ENCODE results near the gene ATP5IF1. TPM values are rescaled to one million over a fixed set of nuclear protein-coding genes. Genes with fewer than 3 reads are reported as not detected.
A peak's percentile ranks its signal among the peaks of the same experiment; 100 is the strongest.

Gene ATP5IF1
- total and polyA plus RNA-seq, 2 of the 13 experiments (the other 11 are each of a cell fraction or from before 2014, with no cell fraction given), result 97.7 to 131 TPM

DNA sequence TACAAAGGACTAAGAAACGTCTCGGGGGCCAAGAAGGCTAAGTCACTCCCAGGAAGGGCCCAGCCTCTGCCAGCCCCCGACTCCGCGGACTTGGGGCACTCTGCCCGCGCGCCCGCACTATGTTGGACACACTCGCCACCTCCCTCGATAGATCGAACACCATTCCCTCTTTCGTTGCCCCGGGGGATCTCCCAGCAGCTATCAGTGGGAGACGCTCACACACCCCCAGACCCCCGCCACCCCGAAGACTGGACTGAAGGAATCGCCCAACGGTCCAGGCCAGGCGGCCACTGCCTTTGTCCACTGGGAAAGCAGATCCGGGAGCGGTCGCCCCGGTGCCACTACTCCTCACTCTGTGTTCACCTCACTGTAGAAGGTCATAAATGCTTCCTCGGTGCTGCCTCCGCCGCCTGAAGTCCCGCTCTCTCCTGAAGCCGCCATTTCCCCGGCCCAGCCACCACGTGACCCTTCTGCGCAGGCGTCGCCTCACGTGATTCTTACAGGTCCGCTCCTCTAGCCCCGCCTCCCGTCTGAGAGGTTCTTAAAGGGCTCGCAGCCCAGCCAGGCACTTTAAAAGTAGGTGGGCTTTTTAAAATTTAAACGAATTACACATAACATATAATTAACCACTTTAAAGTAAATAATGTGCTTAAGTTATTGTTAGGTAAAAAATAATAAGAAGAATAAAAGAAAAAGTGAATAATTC is 3.2 kb upstream of the ATP5IF1 start, which contains the start of gene DNAJC8 (continued):
- TF ChIP-seq, protein P1, sequence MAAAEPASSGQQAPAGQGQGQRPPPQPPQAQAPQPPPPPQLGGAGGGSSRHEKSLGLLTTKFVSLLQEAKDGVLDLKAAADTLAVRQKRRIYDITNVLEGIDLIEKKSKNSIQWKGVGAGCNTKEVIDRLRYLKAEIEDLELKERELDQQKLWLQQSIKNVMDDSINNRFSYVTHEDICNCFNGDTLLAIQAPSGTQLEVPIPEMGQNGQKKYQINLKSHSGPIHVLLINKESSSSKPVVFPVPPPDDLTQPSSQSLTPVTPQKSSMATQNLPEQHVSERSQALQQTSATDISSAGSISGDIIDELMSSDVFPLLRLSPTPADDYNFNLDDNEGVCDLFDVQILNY (CRISPR knock-in tag; conservative IDR thresholded peaks at IDR 0.05), result no peak
- TF ChIP-seq DR1 (CRISPR knock-in tag; IDR thresholded peaks at IDR 0.05) (no peak), ZNF7 (CRISPR knock-in tag; IDR thresholded peaks at IDR 0.05) (no peak), AHR (CRISPR knock-in tag; IDR thresholded peaks at IDR 0.05) (no peak), ZNF549 (CRISPR knock-in tag; IDR thresholded peaks at IDR 0.05) (no peak), MXI1 (IDR thresholded peaks at IDR 0.05; ENCODE audit: borderline replicate concordance, low read depth, low read length) (peak; percentile 57; the same call in 1 of the 3 replicates), ZNF772 (CRISPR knock-in tag; IDR thresholded peaks at IDR 0.05) (no peak; the same call in 1 of the 2 replicates), ZBTB20 (CRISPR knock-in tag; IDR thresholded peaks at IDR 0.05; ENCODE audit: borderline replicate concordance, low read depth) (no peak), CHD4 (IDR thresholded peaks at IDR 0.05; ENCODE audit: borderline replicate concordance, low read length) (no peak), RFXAP (CRISPR knock-in tag; IDR thresholded peaks at IDR 0.05; ENCODE audit: borderline replicate concordance) (peak; percentile 41; the same call in 1 of the 2 replicates), ZSCAN21 (CRISPR knock-in tag; IDR thresholded peaks at IDR 0.05; ENCODE audit: borderline replicate concordance) (no peak), ZNF788 (CRISPR knock-in tag; IDR thresholded peaks at IDR 0.05; ENCODE audit: borderline replicate concordance) (no peak), SRSF1 (optimal IDR thresholded peaks at IDR 0.05; ENCODE audit: low read depth, low read length) (no peak), ZNF441 (CRISPR knock-in tag; IDR thresholded peaks at IDR 0.05; ENCODE audit: borderline replicate concordance) (no peak), MYC (CRISPR knock-in tag; IDR thresholded peaks at IDR 0.05; ENCODE audit: borderline replicate concordance) (peak; percentile 68; the same call in 1 of the 2 replicates), ZNF563 (CRISPR knock-in tag; IDR thresholded peaks at IDR 0.05) (no peak)
- TF ChIP-seq, protein P2, sequence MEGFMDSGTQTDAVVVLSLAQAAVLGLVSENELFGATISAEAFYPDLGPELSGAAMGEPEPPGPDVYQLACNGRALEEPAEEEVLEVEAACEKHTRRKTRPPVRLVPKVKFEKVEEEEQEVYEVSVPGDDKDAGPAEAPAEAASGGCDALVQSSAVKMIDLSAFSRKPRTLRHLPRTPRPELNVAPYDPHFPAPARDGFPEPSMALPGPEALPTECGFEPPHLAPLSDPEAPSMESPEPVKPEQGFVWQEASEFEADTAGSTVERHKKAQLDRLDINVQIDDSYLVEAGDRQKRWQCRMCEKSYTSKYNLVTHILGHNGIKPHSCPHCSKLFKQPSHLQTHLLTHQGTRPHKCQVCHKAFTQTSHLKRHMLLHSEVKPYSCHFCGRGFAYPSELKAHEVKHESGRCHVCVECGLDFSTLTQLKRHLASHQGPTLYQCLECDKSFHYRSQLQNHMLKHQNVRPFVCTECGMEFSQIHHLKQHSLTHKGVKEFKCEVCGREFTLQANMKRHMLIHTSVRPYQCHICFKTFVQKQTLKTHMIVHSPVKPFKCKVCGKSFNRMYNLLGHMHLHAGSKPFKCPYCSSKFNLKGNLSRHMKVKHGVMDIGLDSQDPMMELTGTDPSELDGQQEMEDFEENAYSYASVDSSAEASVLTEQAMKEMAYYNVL (CRISPR knock-in tag; IDR thresholded peaks at IDR 0.05; ENCODE audit: borderline replicate concordance), result no peak
- TF ChIP-seq, protein P3, sequence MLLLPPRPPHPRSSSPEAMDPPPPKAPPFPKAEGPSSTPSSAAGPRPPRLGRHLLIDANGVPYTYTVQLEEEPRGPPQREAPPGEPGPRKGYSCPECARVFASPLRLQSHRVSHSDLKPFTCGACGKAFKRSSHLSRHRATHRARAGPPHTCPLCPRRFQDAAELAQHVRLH (CRISPR knock-in tag; IDR thresholded peaks at IDR 0.05; ENCODE audit: borderline replicate concordance, low read depth), result no peak
- TF ChIP-seq, protein P4, sequence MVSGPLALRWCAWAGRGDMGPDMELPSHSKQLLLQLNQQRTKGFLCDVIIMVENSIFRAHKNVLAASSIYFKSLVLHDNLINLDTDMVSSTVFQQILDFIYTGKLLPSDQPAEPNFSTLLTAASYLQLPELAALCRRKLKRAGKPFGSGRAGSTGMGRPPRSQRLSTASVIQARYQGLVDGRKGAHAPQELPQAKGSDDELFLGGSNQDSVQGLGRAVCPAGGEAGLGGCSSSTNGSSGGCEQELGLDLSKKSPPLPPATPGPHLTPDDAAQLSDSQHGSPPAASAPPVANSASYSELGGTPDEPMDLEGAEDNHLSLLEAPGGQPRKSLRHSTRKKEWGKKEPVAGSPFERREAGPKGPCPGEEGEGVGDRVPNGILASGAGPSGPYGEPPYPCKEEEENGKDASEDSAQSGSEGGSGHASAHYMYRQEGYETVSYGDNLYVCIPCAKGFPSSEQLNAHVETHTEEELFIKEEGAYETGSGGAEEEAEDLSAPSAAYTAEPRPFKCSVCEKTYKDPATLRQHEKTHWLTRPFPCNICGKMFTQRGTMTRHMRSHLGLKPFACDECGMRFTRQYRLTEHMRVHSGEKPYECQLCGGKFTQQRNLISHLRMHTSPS (CRISPR knock-in tag; IDR thresholded peaks at IDR 0.05; ENCODE audit: low read depth), result no peak
- TF ChIP-seq, protein P5, sequence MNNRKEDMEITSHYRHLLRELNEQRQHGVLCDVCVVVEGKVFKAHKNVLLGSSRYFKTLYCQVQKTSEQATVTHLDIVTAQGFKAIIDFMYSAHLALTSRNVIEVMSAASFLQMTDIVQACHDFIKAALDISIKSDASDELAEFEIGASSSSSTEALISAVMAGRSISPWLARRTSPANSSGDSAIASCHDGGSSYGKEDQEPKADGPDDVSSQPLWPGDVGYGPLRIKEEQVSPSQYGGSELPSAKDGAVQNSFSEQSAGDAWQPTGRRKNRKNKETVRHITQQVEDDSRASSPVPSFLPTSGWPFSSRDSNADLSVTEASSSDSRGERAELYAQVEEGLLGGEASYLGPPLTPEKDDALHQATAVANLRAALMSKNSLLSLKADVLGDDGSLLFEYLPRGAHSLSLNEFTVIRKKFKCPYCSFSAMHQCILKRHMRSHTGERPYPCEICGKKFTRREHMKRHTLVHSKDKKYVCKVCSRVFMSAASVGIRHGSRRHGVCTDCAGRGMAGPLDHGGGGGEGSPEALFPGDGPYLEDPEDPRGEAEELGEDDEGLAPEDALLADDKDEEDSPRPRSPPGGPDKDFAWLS (CRISPR knock-in tag; IDR thresholded peaks at IDR 0.05; ENCODE audit: borderline replicate concordance), result no peak
- TF ChIP-seq, protein P6, sequence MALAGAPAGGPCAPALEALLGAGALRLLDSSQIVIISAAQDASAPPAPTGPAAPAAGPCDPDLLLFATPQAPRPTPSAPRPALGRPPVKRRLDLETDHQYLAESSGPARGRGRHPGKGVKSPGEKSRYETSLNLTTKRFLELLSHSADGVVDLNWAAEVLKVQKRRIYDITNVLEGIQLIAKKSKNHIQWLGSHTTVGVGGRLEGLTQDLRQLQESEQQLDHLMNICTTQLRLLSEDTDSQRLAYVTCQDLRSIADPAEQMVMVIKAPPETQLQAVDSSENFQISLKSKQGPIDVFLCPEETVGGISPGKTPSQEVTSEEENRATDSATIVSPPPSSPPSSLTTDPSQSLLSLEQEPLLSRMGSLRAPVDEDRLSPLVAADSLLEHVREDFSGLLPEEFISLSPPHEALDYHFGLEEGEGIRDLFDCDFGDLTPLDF (CRISPR knock-in tag; IDR thresholded peaks at IDR 0.05), result no peak

Data from HepG2 (cell line).